Activated CD4-positive, alpha-beta T cell treated with anti-CD3 and anti-CD28 coated beads for 1 hour (primary cell): ENCODE results near the gene STOX2.
"Not testable (repeated sequence)": the region's sequence is repeated elsewhere in the genome, so short reads cannot be mapped to it uniquely, and the experiment has no call there.

Source experiments
- DNase-seq: peaks from one replicate; pipeline ENCODE4 v3.0.0-alpha.2; 2020

STOX2 gene

GRCh38 chr4:184028561-184029374 lies 123.7 kb downstream of the STOX2 start:
- DNase-seq: no peak

- DNase-seq: no peak
Observed at GRCh38 chr4:184030036-184030435, 124.9 kb downstream of the STOX2 start.

GRCh38 chr4:184030764-184031163 lies 125.7 kb downstream of the STOX2 start:
- no peak for DNase-seq

GRCh38 chr4:184032091-184032490 lies 127.0 kb downstream of the STOX2 start:
- no peak for DNase-seq

- DNase-seq: no peak
Observed at GRCh38 chr4:184039963-184040383, 134.9 kb downstream of the STOX2 start.

- DNase-seq: no peak
Observed at GRCh38 chr4:184041156-184041555, 136.0 kb downstream of the STOX2 start.

- DNase-seq: no peak
Observed at GRCh38 chr4:184046148-184046547, 141.0 kb downstream of the STOX2 start.

- DNase-seq: not testable (repeated sequence)
Observed at GRCh38 chr4:184051262-184051661, 146.2 kb downstream of the STOX2 start.

GRCh38 chr4:184052616-184053015 lies 147.5 kb downstream of the STOX2 start:
- DNase-seq: no peak

- no peak for DNase-seq
Observed at GRCh38 chr4:184053434-184053833, 148.3 kb downstream of the STOX2 start.

GRCh38 chr4:184056877-184057276 lies 151.8 kb downstream of the STOX2 start:
- DNase-seq: no peak

- DNase-seq: no peak
Observed at GRCh38 chr4:184058026-184058425, 152.9 kb downstream of the STOX2 start.

GRCh38 chr4:184059099-184059498 lies 154.0 kb downstream of the STOX2 start:
- no peak for DNase-seq

- DNase-seq: no peak
Observed at GRCh38 chr4:184061582-184061981, 156.5 kb downstream of the STOX2 start.

- no peak for DNase-seq
Observed at GRCh38 chr4:184062769-184063168, 157.7 kb downstream of the STOX2 start.

- DNase-seq: no peak
Observed at GRCh38 chr4:184064877-184065276, 159.8 kb downstream of the STOX2 start.

- no peak for DNase-seq
Observed at GRCh38 chr4:184066584-184067300, 161.6 kb downstream of the STOX2 start.

GRCh38 chr4:184067931-184068554 lies 162.9 kb downstream of the STOX2 start:
- no peak for DNase-seq
